NCI-H2196 (cell line): Measurements from ENCODE around the gene SOWAHB.

Experiments used
- DNase-seq: peaks from one replicate; lab custom pipeline; 2025; ENCODE audit not compliant: unreplicated experiment; lab: John Stamatoyannopoulos, UW

SOWAHB gene

GRCh38 chr4:76856243-76857073, 41.5 kb downstream of the SOWAHB start:
- peak; percentile 5 for DNase-seq

DNA sequence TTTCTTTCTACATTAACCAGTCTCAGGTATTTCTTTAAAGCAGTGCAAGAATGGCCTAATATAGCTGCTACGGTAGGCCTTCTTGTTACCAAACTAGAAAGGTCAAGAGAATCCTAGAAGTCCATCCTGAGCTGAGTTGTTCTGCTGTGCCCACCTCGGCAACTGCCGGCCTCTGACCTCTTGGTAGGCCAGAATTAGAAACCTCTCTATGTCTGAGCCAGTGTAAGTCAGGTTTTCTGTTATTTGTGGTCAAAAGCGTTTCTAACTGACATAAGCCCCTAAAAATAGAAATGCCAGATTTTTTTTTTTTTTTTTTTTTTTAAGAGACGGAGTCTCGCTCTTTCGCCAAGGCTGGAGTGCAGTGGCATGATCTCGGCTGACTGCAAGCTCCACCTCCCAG, 43.1 kb downstream of the SOWAHB start:
- no peak for DNase-seq

DNA sequence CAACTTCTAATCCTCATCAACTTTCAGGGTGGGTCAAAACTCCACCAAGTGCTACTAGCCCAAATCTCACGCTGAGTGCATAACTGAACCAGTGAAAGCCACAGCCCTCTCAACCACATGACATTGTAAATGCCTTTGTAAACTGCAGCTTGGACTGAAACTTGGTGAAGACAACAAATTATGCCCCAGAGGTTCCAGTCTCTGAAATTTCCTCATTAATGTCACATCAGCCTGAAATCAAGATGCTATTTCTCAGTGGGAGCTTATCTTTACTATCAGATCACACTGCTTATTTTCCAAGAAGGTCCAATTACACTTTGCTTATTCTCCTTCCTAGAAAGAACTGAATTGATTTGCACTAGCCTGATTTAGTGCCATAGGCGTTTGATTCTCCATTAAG, 46.6 kb downstream of the SOWAHB start:
- DNase-seq = no peak

DNA sequence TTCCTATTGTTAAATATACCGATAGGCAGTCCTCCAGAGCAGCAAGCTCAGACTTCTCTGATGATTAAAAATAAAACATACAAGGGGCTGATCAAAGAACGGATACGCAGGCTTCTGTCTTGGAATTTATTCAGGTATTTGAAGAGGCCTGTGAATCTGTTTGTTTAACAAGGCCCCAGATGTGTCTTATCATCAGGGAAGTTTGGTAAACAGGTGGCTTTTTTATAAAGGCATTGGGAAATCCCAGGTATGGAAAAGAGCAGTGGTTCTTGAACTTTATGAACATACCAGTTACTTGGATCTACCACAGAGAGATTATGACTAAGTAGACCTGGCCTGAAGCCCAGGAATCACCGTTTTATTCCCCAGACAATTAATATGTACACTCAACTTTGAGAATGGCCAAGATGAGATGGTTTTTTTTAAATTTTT, 47.9 kb downstream of the SOWAHB start:
- peak; percentile 15 for DNase-seq
